NOMO-1 treated with DMSO at 0.1 percent for 48 hours (cell line): ENCODE measurements around the gene PCED1B.

Experiments
- DNase-seq: peaks from one replicate; lab custom pipeline; 2025; ENCODE audit not compliant: unreplicated experiment; lab: John Stamatoyannopoulos, UW

Gene PCED1B

DNA sequence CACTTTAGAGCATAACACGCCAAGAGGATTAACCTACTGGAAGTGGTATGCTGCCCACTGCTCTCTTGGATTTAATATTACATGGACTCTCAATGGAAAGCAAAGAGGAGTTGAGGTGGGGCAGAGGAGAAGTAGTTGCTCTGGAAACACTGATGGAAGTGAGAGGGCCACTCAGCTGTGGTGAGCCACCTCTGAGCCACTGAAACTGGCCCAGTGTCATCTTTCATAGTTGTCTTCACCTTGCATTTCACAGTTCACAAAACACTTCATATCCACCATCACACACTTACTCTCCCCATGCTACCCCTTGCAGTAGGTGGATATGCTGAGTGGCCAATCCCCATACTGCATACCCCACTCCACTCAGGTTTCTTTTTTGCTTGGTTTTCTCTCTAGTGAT is 12.2 kb upstream of the PCED1B start:
- no peak for DNase-seq

- DNase-seq = no peak
Measured at GRCh38 chr12:47067771-47068431, 11.5 kb upstream of the PCED1B start.

DNA sequence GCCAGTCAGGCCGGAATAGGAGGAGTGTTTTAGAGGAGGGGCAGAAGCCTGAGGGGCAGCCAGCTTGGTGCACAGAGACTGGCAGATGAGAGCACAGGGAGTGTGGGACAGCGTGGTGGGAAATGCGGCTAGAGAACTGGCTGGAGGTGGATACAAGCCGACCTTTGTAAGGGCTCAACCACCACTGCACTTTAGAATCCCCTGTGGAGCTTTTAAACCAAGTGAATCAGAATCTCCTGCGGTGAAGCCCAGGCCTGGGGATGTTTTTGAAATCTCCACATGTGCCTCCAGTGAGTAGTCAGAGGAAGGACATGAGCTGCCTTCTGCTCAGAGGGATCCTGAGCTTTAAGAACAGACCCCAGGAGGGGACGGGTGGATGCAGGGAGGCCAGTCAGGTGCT is 10.9 kb upstream of the PCED1B start:
- DNase-seq = no peak

DNA sequence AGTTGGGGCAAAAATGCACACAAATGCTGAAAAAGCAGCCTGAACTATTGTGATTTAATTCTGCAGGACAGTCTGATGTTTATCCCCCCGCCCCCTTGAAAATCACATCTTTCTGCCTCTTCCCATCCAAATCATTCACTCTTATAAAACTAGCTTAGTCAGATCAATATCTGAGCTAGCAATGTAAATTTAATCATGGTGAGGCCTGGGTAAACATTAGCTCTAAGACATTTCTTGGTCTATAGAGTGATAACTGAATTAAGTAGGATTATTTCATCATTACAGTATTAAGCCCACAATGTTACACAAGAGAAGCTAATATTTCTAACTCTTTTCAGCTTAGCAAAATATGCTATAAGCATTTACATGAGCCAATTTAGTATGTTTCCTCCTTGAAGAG is 9.1 kb upstream of the PCED1B start:
- DNase-seq = no peak

GRCh38 chr12:47071241-47071852 is 8.1 kb upstream of the PCED1B start:
- peak; percentile 39 for DNase-seq

DNA sequence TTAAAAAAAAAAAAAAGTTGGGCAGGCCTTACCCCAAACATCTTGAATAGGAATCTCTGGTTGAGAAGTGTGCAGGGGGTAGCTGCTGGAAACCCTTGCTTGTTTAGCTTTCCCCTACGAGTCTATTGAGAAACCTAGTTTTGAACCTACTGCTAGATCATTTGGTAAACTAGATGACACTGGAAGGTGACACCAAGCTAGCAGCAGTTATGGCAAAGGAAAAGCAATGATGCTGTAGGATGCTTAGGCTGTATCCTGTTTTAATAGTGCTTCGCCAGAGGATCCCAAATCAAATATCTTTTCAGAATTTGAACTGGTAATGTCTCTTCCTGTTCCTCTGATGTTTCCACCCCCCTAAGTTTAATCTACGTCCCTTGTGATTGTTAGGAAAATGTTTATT is 5.5 kb upstream of the PCED1B start:
- no peak for DNase-seq

DNA sequence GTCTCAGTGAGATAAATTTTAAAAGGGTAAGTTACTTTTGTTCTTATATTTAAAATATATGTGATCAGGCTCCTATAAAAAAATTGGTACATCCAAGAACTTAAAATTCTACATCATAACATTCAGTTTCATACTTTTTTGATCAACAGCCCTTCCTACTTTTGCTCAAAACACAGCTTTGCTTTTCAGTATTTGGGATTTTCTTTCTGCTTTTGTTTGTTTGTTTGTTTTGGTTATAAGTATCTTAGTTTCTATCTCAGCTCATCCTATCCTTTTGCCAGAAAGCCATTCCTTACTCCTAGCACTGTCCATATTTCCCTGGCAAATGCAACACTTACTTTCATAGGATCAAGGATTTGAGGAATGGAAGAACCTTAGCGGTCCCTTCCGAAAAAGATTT is 4.7 kb upstream of the PCED1B start:
- no peak for DNase-seq

DNA sequence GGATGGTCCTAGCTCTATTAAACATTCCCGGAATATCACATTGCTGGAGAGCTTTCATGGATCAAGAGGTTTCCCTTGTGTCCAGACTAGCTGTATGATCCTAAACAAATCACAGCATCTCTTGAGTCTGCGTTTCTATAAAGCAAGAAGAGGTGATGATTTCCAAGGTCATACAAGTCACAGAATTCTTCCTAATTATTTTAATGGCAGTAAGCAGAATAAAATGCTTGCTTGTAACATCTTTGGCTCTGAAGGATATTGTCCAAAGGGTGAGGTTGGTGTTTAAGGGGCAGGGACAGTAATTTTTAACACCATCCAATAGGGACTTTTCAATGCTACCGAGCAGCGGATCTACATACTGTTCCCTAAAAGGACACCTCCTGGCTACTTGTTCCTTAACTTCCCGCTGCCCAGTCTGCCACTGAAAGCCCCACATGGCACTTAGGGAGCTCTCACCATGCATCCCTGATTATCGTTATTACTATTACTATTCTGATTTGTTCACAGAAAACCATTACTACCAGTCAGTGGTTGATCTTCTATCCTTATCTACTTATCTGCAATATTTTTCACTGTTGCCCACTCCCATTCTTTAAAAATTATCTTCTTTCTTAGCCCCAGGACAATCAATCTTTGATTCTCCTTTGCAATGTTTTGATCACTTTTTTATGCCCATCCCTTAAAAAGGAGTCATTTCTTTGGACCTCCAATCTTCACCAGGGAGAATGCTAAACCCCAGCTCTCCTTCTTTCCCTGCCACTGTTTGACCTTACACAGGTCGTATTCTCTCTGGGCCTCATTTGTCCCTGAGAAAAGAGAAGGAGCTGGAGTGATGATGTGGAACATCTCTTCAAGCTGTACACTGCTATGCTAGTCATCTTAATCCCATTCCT is 4.0 kb upstream of the PCED1B start:
- no peak for DNase-seq

GRCh38 chr12:47077206-47078085 is 2.0 kb upstream of the PCED1B start:
- DNase-seq = no peak

DNA sequence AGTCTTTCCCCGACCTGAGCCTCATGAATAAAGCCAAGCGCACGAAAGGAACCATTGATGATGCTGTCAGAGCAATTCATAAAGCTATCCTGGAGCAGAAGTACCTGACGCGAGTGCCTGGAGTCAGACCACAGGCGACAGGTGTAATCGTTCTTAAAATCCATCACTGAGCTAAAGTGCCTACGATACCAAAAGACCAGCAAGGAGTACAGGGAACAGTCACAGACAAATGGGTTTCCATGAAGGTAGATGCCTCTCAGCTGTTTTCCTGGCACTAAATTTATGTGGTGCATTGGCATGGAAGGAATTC is 1.4 kb upstream of the PCED1B start:
- DNase-seq = no peak

DNA sequence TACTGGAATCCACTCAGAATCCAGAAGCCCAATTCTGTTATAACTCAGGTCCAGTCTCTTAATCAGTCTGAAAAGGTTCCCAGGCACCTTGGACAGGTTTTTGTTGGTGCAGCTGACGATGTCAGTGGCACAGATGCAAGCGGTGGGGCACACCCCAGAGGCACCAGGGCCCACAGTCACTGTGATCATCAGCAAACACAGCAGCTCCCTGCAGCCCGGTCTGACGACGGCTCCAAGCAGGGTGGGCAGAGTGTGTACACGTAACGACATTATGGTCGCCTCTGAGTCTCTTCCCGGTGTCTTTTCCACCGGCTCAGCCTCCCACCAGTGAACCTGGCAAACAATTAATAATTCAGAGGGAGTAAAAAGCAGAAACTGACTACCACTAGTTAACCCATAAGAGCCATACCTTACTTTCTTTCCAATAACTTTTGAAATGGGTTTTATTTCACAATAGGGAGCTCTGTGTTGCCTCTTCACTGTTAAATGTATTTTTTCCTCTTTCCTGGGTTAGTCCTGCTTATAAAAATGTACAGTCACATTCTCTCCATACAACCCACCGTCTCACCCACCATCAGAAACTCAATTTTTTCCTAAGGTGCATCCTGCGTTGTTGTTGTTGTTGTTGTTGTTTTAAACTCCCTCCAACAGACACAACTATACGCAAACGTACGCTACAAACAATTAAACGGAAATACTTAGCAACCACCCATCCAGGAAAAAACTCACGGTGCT is 521 bp upstream of the PCED1B start:
- DNase-seq = no peak

DNA sequence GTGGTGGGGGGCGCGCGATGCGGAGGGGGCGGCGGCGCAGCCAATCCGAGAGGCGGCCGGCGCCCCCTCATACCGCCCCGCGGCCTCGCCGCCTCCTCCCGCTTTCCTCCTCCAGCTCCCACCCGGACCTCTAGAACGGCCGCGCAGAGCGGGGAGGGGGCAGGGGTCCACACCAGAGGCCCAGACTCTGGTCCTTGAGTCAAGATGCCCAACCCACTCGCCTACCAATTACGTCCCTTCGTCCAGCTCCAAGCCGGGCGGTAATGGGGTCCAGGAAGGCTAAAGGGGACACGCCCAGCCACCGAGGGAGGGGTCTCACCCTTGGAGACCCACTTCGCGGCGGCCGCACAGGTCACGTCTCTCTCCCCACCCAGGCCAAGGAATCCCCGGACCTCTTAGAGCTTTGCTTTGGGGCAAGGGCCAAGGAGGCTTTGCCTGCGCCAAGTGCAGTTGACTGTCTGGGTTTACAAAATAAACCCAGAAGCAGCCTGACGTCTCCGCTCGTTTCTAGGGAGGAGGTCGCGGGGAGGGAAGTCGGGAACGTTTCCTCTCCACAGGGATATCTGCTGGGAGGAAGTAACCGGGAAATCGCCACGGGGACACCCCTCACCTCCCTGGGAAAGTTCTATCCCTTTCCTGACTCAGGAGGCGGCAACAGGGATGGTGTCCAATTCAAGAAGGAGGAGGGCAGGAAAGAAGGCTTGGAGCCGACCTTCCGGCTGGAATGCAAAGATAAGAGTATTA is 732 bp downstream of the PCED1B start:
- DNase-seq = peak; percentile 14

DNA sequence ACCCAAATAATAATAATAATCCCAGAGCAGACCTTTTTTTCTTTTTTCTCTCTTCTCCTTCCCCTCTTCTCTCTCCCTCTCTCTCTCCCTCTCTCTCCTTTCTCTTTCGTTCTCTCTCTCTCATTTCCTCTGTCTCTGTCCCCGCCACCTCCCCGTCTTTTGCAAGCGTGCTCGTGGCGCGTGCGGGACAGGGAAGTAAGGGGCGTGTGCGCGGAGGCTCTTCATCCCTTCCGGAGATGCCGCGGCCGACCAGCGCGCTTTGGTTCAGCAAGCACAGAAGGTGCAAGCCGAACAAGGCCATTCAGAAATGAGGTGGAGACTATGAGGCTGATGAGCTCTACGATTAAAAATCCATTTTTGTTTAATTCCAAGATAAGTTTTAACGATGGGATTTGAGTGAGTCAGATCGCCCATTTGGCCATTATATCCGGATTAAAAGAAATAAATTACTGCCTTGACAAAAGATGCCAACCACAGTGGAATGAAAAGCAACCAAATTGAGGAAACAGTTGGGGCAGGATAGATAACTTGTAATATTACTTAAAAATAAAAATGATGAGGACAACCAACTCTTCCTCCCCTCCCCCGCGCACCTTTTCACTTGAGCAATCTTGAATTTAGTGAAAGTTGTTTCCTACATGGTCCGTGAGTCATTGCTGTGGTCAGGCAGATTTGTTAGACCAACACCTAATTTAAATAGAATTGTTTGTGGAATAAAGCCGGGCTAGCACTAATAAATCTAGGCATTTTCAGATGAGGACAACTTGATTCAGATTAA is 1.5 kb downstream of the PCED1B start:
- peak; percentile 68 for DNase-seq

DNA sequence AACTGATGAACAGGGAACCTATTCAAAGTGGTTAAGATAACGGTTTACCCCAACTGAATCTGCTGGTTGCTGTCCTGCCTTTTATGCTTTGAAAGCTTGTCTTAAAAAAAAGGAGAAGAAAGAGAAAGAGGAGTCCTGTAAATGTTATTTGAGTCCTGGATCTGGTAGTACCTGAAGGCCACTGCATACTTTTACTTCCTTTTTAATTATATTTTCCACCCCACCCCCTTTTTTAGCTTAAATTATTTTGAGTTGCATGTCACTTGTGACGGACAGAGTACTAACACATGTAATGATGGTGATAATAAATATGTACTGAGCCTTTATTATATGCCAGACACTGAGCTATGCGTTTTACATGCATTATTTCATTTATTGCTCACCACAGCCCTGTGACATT is 2.9 kb downstream of the PCED1B start:
- DNase-seq = peak; percentile 18

- peak; percentile 53 for DNase-seq
Measured at GRCh38 chr12:47082796-47083621, 3.6 kb downstream of the PCED1B start.

- no peak for DNase-seq
Measured at GRCh38 chr12:47084172-47084571, 4.8 kb downstream of the PCED1B start.

DNA sequence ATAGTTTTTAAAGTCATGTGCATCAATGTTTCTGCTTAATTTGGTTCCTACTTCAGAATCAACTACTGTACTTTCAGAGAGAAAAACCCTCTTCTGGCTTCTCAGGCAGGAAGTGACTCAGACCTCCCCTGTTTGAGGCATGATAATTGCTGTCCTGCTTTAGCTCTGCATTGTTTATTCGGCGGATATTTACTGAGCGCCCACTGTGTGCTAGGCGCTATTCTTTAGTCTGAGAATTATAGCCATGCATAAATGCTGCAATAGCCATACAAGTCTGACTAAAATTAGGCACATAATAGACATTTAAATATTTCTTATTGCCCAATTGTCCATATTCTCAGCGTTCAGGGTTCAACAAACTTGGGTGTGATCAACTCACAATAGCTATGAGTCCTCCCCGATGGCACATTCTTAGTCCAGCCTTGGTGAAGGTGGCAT is 6.4 kb downstream of the PCED1B start:
- DNase-seq = peak; percentile 86

DNA sequence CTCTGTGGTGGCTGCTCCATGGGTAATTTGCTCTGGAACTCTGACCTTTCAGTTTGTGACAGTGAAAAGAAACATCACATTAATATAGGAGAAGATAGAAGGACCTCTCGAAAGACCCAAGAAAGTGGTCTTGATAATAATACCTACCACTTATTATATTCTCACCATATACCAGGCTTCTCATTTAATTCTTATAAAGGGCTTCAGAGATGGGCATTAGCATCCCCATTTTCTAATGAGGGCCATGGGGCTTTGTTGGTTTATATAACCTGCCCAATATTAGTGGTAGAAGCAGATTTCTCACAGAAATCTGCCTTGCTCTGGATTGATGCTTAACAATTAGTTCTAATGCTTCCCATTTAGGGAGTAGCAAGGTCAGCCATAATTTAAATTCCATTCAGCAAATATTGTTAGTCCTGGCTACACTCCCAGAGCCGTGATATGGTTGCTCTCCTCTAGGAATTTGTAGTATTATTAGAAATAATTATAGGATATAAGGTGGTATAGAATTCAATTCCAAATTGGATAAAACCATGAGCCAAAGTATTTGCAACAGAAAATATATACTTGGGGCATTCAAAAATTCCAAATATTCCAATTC is 7.8 kb downstream of the PCED1B start:
- DNase-seq = no peak
